Panc1 (cell line): Measurements from ENCODE around the gene SYT13.

Experiments
- POLR2AphosphoS5 ChIP-seq: IDR thresholded peaks from 2 replicates; pipeline ENCODE4 v1.6.1; 2012; ENCODE audit warnings: mild to moderate bottlenecking, low read depth, low read length, moderate library complexity
- SIN3A ChIP-seq: IDR thresholded peaks from 2 replicates; pipeline ENCODE4 v1.6.1; 2012; ENCODE audit warnings: low read depth, mild to moderate bottlenecking, low read length, moderate library complexity, borderline replicate concordance; ENCODE audit not compliant: insufficient read depth
- TCF7L2 ChIP-seq: IDR thresholded peaks from 2 replicates; pipeline ENCODE4 v1.6.1; 2011; ENCODE audit warnings: mild to moderate bottlenecking, low read depth, low read length, inconsistent platforms
- TF ChIP-seq, protein P1 (sequence below): fragments of 450-650 bp; IDR thresholded peaks from 2 replicates; pipeline ENCODE4 v1.5.1; 2017; ENCODE audit warnings: mild to moderate bottlenecking
- TF ChIP-seq, protein P2 (sequence below), 2 experiments: IDR thresholded peaks; 2 replicates each; pipeline ENCODE4 v1.6.1; 2011 to 2012; ENCODE audit warnings: low read depth in 2 of 2, control low read depth in 1 of 2, low read length in 1 of 2, mild to moderate bottlenecking in 1 of 2, moderate library complexity in 1 of 2; ENCODE audit not compliant: insufficient read depth in 1 of 2

DNA sequence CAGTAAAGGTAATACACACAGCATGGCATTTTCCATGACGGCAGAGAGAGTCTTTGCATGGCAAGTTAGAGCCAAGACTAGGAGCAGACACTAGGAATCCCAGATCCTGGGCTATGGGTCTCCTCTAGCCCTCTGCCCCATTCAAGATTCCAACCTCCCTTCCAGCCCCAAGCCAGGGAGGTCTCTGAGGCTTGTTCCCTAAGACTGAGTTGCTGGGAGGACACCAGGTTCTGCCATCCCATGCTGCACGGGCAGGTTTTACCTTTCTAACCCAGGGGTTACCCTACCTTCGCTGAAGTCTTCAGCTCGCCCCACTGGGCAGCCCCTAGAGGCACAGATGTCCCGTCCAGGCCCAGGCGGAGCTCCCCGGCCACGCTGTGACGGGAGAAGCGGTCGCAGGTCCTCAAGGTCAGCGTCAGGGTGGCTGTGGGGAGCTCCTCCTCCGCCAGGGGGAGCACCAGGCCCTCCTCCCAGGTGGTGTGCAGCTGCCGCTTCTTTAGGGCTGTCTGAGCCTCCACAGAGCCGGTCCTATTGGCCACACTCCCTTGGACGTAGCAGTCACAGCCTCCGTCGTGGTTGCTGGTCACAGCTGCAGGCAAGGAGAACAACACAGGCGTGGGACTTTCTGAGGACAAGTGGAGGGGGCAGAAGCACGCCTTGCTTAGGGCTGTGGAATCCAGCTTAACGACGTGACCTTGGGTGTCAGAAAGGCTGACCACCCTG, 33.8 kb downstream of the SYT13 start:
- TF ChIP-seq, protein P1, sequence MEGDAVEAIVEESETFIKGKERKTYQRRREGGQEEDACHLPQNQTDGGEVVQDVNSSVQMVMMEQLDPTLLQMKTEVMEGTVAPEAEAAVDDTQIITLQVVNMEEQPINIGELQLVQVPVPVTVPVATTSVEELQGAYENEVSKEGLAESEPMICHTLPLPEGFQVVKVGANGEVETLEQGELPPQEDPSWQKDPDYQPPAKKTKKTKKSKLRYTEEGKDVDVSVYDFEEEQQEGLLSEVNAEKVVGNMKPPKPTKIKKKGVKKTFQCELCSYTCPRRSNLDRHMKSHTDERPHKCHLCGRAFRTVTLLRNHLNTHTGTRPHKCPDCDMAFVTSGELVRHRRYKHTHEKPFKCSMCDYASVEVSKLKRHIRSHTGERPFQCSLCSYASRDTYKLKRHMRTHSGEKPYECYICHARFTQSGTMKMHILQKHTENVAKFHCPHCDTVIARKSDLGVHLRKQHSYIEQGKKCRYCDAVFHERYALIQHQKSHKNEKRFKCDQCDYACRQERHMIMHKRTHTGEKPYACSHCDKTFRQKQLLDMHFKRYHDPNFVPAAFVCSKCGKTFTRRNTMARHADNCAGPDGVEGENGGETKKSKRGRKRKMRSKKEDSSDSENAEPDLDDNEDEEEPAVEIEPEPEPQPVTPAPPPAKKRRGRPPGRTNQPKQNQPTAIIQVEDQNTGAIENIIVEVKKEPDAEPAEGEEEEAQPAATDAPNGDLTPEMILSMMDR: peak; percentile 88
- TF ChIP-seq, protein P2, sequence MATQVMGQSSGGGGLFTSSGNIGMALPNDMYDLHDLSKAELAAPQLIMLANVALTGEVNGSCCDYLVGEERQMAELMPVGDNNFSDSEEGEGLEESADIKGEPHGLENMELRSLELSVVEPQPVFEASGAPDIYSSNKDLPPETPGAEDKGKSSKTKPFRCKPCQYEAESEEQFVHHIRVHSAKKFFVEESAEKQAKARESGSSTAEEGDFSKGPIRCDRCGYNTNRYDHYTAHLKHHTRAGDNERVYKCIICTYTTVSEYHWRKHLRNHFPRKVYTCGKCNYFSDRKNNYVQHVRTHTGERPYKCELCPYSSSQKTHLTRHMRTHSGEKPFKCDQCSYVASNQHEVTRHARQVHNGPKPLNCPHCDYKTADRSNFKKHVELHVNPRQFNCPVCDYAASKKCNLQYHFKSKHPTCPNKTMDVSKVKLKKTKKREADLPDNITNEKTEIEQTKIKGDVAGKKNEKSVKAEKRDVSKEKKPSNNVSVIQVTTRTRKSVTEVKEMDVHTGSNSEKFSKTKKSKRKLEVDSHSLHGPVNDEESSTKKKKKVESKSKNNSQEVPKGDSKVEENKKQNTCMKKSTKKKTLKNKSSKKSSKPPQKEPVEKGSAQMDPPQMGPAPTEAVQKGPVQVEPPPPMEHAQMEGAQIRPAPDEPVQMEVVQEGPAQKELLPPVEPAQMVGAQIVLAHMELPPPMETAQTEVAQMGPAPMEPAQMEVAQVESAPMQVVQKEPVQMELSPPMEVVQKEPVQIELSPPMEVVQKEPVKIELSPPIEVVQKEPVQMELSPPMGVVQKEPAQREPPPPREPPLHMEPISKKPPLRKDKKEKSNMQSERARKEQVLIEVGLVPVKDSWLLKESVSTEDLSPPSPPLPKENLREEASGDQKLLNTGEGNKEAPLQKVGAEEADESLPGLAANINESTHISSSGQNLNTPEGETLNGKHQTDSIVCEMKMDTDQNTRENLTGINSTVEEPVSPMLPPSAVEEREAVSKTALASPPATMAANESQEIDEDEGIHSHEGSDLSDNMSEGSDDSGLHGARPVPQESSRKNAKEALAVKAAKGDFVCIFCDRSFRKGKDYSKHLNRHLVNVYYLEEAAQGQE (IDR thresholded peaks at IDR 0.05; ENCODE audit: insufficient read depth in 1 of 2, low read depth in 2 of 2, low read length in 1 of 2): no peak
- TF ChIP-seq POLR2AphosphoS5: no peak
- no peak for TF ChIP-seq TCF7L2
- no peak for TF ChIP-seq SIN3A
